Tibial artery (tissue), 4 donors: ENCODE measurements around the gene METTL8.

Experiments used
- DNase-seq, 2 donors: peaks; one replicate each; pipeline ENCODE4 v3.0.0-alpha.2; 2019
- H3K27ac ChIP-seq, 2 donors: fragments of 200-600 bp; sonication (generic) in 1 of 2; 1 replicate in 1 of 2; 2 replicates in 1 of 2; pipeline ENCODE4 v1.5.1; 2018 to 2019; ENCODE audit warnings: mild to moderate bottlenecking in 1 of 2
- H3K27me3 ChIP-seq, 2 donors: fragments of 200-600 bp; sonication (generic) in 1 of 2; one replicate each; pipeline versions ENCODE4 v1.5.1 to v1.6.0; 2016 to 2019
- H3K36me3 ChIP-seq, 3 donors: fragments of 200-600 bp; sonication (generic) in 2 of 3; one replicate each; pipeline ENCODE4 v1.5.1; 2016 to 2019; ENCODE audit warnings: mild to moderate bottlenecking in 2 of 3
- H3K4me1 ChIP-seq, 4 donors: fragments of 200-600 bp; sonication (generic) in 2 of 4; 1 replicate in 3 of 4; 2 replicates in 1 of 4; pipeline ENCODE4 v1.5.1; 2016 to 2019
- H3K4me3 ChIP-seq, 2 donors: fragments of 200-600 bp; sonication (generic) in 1 of 2; 1 replicate in 1 of 2; 2 replicates in 1 of 2; pipeline ENCODE4 v1.5.1; 2018 to 2019; ENCODE audit warnings: mild to moderate bottlenecking in 2 of 2
- H3K9me3 ChIP-seq, 3 donors: fragments of 200-600 bp; sonication (generic) in 1 of 3; one replicate each; pipeline ENCODE4 v1.5.1; 2016 to 2019
- intact Hi-C: fragments of 100-400 bp; cut with DNase I; formaldehyde crosslinking; loops from one replicate; pipeline ENCODE4 v1.15.0; 2023; ENCODE audit warnings: low total_unique reads
- TF ChIP-seq, protein P1 (sequence below), 2 experiments: fragments of 200-600 bp in 1 of 2; fragments of 450-650 bp in 1 of 2; IDR thresholded peaks; one replicate each; pipeline ENCODE4 v1.5.1; 2017 to 2019; ENCODE audit warnings: antibody characterized with exemption in 2 of 2, mild to moderate bottlenecking in 1 of 2, moderate library complexity in 1 of 2

The METTL8 gene

DNA sequence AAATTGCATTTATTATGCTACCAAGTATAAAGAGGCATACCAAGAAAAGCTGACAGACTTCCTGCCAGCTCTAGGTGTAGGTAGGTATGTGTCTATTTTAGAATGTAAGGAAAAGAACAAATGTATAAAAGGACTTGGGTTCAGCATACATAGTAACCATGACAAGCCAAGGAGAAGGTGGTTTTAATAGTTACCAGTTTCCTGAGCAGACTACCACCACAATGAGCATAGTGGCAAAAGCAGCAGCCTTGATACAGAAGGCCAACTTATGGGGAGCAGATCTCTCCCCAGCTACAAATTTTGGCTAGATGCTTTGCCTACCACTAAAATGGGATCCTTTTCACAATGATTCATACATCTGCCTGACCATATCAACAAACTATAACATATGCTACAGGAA, 34.5 kb downstream of the METTL8 start:
- H3K4me3 ChIP-seq = no peak overlapping the region
- peaks cover 0 to 5% (median 0%) of the 10 kb centered on the region in 4 donors for H3K4me1 ChIP-seq
- TF ChIP-seq, protein P1, sequence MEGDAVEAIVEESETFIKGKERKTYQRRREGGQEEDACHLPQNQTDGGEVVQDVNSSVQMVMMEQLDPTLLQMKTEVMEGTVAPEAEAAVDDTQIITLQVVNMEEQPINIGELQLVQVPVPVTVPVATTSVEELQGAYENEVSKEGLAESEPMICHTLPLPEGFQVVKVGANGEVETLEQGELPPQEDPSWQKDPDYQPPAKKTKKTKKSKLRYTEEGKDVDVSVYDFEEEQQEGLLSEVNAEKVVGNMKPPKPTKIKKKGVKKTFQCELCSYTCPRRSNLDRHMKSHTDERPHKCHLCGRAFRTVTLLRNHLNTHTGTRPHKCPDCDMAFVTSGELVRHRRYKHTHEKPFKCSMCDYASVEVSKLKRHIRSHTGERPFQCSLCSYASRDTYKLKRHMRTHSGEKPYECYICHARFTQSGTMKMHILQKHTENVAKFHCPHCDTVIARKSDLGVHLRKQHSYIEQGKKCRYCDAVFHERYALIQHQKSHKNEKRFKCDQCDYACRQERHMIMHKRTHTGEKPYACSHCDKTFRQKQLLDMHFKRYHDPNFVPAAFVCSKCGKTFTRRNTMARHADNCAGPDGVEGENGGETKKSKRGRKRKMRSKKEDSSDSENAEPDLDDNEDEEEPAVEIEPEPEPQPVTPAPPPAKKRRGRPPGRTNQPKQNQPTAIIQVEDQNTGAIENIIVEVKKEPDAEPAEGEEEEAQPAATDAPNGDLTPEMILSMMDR (IDR thresholded peaks at IDR 0.05) = no peak
- no peak for DNase-seq
- no peak overlapping the region for H3K27ac ChIP-seq
- peaks cover 0 to 6% (median 0%) of the 10 kb centered on the region in 3 donors for H3K9me3 ChIP-seq
- peaks cover 0 to 5% (median 0%) of the 10 kb centered on the region in 3 donors for H3K36me3 ChIP-seq
- no peaks in the 10 kb centered on the region for H3K27me3 ChIP-seq
- intact Hi-C loops = no loop called here

DNA sequence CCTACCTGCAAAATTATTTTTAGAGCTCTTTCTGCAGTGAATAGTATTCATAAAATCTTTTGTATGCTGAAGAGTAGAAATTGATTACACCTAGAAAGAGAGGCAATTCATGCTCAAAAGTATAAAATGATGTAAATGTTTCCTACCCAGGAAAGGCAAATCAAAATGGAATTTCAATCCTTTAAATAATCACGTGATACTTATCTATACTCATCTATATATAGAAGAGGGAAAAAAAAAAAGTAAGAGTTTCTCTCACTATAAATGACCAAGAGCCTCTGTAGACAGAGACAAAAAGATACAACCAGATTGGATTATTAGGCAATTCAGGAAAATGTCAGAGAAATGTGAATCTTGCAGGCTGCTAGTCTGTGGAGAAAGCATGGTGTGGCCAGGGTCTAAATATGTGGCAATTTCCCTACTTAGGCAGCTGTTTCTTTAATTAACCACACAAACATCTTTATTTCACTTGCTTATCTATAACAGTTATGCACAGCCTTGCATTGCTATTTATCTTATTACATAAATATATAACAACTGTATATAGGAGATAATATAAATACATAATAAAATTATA, 39.5 kb downstream of the METTL8 start:
- no peak overlapping the region for H3K27ac ChIP-seq
- no peaks in the 10 kb centered on the region for H3K9me3 ChIP-seq
- no peaks in the 10 kb centered on the region for H3K27me3 ChIP-seq
- H3K4me3 ChIP-seq = no peak overlapping the region
- H3K36me3 ChIP-seq = no peaks in the 10 kb centered on the region
- no peak for DNase-seq
- intact Hi-C loops = no loop called here
- H3K4me1 ChIP-seq = peaks cover 0 to 8% (median 0%) of the 10 kb centered on the region in 4 donors
- TF ChIP-seq, protein P1 (IDR thresholded peaks at IDR 0.05) = no peak

DNA sequence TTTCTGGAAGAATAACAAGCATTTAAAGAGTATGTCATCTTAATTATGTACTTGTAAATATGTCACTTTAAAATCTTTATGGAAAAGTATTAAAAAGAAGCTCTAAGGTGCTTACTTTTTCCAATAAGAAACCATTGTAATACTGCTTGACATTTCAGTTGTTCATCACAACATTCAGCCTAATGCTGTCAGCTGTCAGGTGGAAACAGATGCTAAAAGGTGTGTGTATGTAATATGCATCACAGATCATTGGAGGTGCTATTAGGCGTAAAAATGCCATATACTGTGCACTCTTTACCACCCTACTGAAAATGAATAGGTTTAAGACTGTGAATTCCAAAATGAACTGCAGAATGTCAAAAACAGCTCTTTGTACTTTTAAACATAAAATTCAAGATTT, 40.3 kb downstream of the METTL8 start:
- Histone ChIP-seq H3K9me3 (no peaks in the 10 kb centered on the region), H3K36me3 (no peaks in the 10 kb centered on the region), H3K4me1 (peaks cover 0 to 8% (median 0%) of the 10 kb centered on the region in 4 donors), H3K27ac (no peak overlapping the region), H3K27me3 (no peaks in the 10 kb centered on the region), H3K4me3 (no peak overlapping the region)
- intact Hi-C loops = no loop called here
- DNase-seq = no peak
- TF ChIP-seq, protein P1 (IDR thresholded peaks at IDR 0.05) = no peak

DNA sequence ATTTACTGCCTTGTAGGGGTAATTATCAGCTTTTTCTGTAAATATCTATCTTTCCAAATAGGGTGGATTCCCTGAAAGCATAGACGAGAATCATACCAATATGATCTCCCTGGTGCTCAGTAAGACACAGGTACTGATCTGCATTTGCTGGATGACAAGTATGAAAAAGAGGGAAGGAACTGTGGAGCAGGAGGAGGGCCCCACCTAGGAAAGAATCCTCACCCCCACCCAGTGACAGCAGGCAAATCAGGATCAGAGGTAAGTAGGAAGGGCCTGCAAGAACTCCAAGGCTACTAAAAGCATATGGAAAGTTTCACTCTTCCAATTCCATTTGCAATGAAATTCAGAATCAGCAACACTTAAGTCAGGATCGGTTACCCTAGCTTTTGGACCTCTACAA, 42.3 kb downstream of the METTL8 start:
- intact Hi-C loops = no loop called here
- no peaks in the 10 kb centered on the region for H3K27me3 ChIP-seq

DNA sequence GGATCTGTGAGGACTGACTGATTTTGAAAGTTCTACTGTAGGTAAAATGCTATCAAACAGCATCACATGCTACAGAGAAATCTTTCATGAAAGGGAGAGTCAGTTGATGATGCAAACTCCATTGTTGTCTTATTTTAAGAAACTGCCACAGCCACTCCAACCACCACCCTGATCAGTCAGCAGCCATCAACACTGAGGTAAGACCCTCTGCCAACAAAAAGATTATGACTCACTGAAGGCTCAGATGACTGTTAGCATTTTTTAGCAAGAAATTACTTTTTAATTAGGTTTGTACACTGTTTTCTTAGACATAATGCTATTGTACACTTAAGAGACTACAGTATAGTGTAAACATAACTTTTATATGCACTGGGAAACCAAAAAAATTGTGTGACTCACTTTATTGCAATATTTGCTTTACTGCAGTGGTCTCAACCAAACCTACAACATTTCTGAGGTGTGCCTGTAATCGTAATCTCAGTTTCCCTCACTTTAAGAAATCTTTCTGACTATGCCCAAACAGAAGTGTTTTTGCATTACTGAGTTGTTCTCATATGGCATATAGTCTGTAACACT, 42.8 kb downstream of the METTL8 start:
- Histone ChIP-seq H3K36me3 (no peaks in the 10 kb centered on the region), H3K27ac (no peak overlapping the region), H3K4me1 (peaks cover 0 to 3% (median 0%) of the 10 kb centered on the region in 4 donors), H3K27me3 (no peaks in the 10 kb centered on the region), H3K4me3 (no peak overlapping the region), H3K9me3 (no peaks in the 10 kb centered on the region)
- TF ChIP-seq, protein P1 (IDR thresholded peaks at IDR 0.05) = no peak
- intact Hi-C loops = no loop called here
- no peak for DNase-seq

More for the DNA sequence above, 42.3 kb downstream of the METTL8 start:
- Histone ChIP-seq H3K4me3 (no peak overlapping the region), H3K4me1 (peaks cover 0 to 6% (median 0%) of the 10 kb centered on the region in 4 donors), H3K36me3 (no peaks in the 10 kb centered on the region), H3K27ac (no peak overlapping the region), H3K9me3 (no peaks in the 10 kb centered on the region)
- no peak for DNase-seq
- TF ChIP-seq, protein P1 (IDR thresholded peaks at IDR 0.05) = no peak
